Endothelial cell of umbilical vein (primary cell): Measurements from ENCODE around the gene CYBC1. TPM values are rescaled to one million over a fixed set of nuclear protein-coding genes. Genes with fewer than 3 reads are reported as not detected.

Experiments used
- BruUV-seq: library from RNA; stranded (reverse); fragments of 400-500 nt; replicated peaks from 2 replicates; lab custom pipeline; 2021; lab: Mats Ljungman, UMichigan
- CTCF ChIA-PET: fragments of 300-600, 350-600 bp; sonication (Branson Sonifier 250); formaldehyde crosslinking; loops from one replicate; lab custom pipeline; 2021; ENCODE audit warnings: antibody characterized with exemption, inconsistent platforms; lab: Charles Lee
- POLR2A ChIA-PET: fragments of 300-600, 350-600 bp; sonication (Branson Sonifier 250); formaldehyde crosslinking; loops from one replicate; lab custom pipeline; 2021; ENCODE audit warnings: antibody characterized with exemption, inconsistent platforms; lab: Charles Lee
- DNase-seq: peaks from one replicate; pipeline ENCODE4 v3.0.0-alpha.2; 2011; ENCODE audit warnings: low read depth, low spot score
- FAIRE-seq: peaks from 2 replicates; lab custom pipeline; 2011; peaks lifted over from hg19 to GRCh38; lab: Jason Lieb, UNC
- H2AFZ ChIP-seq: 2 replicates; pipeline ENCODE4 v1.6.0; 2012; ENCODE audit warnings: low read depth, low read length, control low read depth, inconsistent platforms
- H3K27ac ChIP-seq: 2 replicates; pipeline ENCODE4 v1.5.1; 2011; ENCODE audit warnings: low read depth, mild to moderate bottlenecking, control low read depth, low read length, moderate library complexity; ENCODE audit not compliant: insufficient read depth
- H3K27me3 ChIP-seq, 2 experiments: 2 replicates each; pipeline versions ENCODE4 v1.6.0 to v1.6.1; 2011; ENCODE audit warnings: low read length in 2 of 2, mixed read lengths in 1 of 2; ENCODE audit not compliant: control insufficient read depth in 2 of 2, insufficient read depth in 2 of 2
- H3K36me3 ChIP-seq, 2 experiments: 2 replicates in 1 of 2; 3 replicates in 1 of 2; pipeline ENCODE4 v1.5.1; 2011; ENCODE audit warnings: low read length in 2 of 2, mild to moderate bottlenecking in 1 of 2, moderate library complexity in 1 of 2; ENCODE audit not compliant: control insufficient read depth in 2 of 2, insufficient read depth in 2 of 2; ENCODE audit errors: extremely low read depth in 1 of 2
- H3K4me1 ChIP-seq: 3 replicates; pipeline ENCODE4 v1.5.1; 2011; ENCODE audit warnings: mild to moderate bottlenecking, low read length; ENCODE audit not compliant: control insufficient read depth, insufficient read depth; ENCODE audit errors: extremely low read depth
- H3K4me2 ChIP-seq: 2 replicates; pipeline ENCODE4 v1.6.1; 2011; ENCODE audit warnings: low read length, control low read depth, mixed read lengths; ENCODE audit not compliant: insufficient read depth
- H3K4me3 ChIP-seq, 3 experiments: fragments of 200-600 bp in 1 of 3; sonication (generic), shearing (Covaris generic) in 1 of 3; replicated peaks in 1 of 3; 2 replicates each; pipeline ENCODE4 v1.5.1; 2011 to 2016; ENCODE audit warnings: control low read depth in 3 of 3, low read length in 3 of 3, mild to moderate bottlenecking in 2 of 3, inconsistent platforms in 1 of 3, low read depth in 1 of 3, moderate library complexity in 1 of 3; ENCODE audit not compliant: insufficient read depth in 1 of 3
- H3K79me2 ChIP-seq: 2 replicates; pipeline ENCODE4 v1.6.0; 2012; ENCODE audit warnings: low read length, inconsistent platforms; ENCODE audit not compliant: control insufficient read depth, insufficient read depth
- H3K9ac ChIP-seq: replicated peaks from 2 replicates; pipeline ENCODE3; 2011; ENCODE audit warnings: low read length, control low read depth; ENCODE audit not compliant: insufficient read depth; ENCODE audit errors: extremely low read depth
- H3K9me1 ChIP-seq: replicated peaks from 3 replicates; pipeline ENCODE4 v1.6.0; 2011; ENCODE audit warnings: mild to moderate bottlenecking, low read length; ENCODE audit not compliant: control insufficient read depth, insufficient read depth; ENCODE audit errors: extremely low read depth
- H3K9me3 ChIP-seq: replicated peaks from 2 replicates; pipeline ENCODE4 v1.5.1; 2012; ENCODE audit warnings: low read length, inconsistent platforms; ENCODE audit not compliant: control insufficient read depth, insufficient read depth
- H4K20me1 ChIP-seq: replicated peaks from 2 replicates; pipeline ENCODE3; 2011; ENCODE audit warnings: mild to moderate bottlenecking, low read length; ENCODE audit not compliant: control insufficient read depth, insufficient read depth; ENCODE audit errors: extremely low read depth
- EZH2 ChIP-seq: IDR thresholded peaks from 2 replicates; pipeline ENCODE4 v1.6.1; 2012; ENCODE audit warnings: borderline replicate concordance, low read depth, mild to moderate bottlenecking, moderate library complexity, low read length, inconsistent platforms; ENCODE audit not compliant: severe bottlenecking
- GATA2 ChIP-seq: IDR thresholded peaks from 2 replicates; pipeline ENCODE4 v1.7.0; 2011; ENCODE audit warnings: low read depth, mild to moderate bottlenecking, moderate library complexity, mixed read lengths, low read length; ENCODE audit not compliant: insufficient read length, insufficient read depth
- JUN ChIP-seq: IDR thresholded peaks from 2 replicates; pipeline ENCODE4 v1.6.1; 2011; ENCODE audit warnings: borderline replicate concordance, low read depth; ENCODE audit not compliant: insufficient read length, insufficient read depth
- MYC ChIP-seq: IDR thresholded peaks from one replicate; pipeline ENCODE4 v1.6.1; 2011; ENCODE audit warnings: mild to moderate bottlenecking, low read depth, low read length
- POLR2A ChIP-seq: IDR thresholded peaks from 2 replicates; pipeline ENCODE4 v1.6.1; 2012; ENCODE audit warnings: low read depth, mild to moderate bottlenecking, control low read depth, low read length
- POLR2AphosphoS5 ChIP-seq: IDR thresholded peaks from 2 replicates; pipeline ENCODE4 v1.6.1; 2012; ENCODE audit warnings: low read depth, mild to moderate bottlenecking, control low read depth, low read length, moderate library complexity; ENCODE audit not compliant: insufficient read depth
- dilution Hi-C: fragments of 300-500 bp; cut with MboI; formaldehyde crosslinking; loops from one replicate; pipeline ENCODE4 v1.15.0; 2019; ENCODE audit warnings: low sequenced_read_pairs; ENCODE audit not compliant: extremely low pct_ligation_motif_present
- intact Hi-C: fragments of 100-400 bp; cut with micrococcal nuclease; formaldehyde crosslinking; loops from one replicate; pipeline ENCODE4 v1.10.0; 2022
- polyA plus RNA-seq, 4 experiments: library from polyadenylated mRNA; depleted of rRNA in 3 of 4; stranded (reverse) in 3 of 4; unstranded in 1 of 4; fragments of >200 nt; gene quantifications; 2 replicates each; pipeline versions ENCODE4 v1.2.1 to v1.2.3, GENCODE V29; 2011 to 2012; ENCODE audit warnings: missing spikeins in 1 of 4
- total RNA-seq: library from RNA; stranded (reverse); gene quantifications from 2 replicates; pipeline ENCODE4 v1.2.3, GENCODE V29; 2021
- TF ChIP-seq, protein P1 (sequence below): IDR thresholded peaks from 2 replicates; pipeline ENCODE4 v1.6.1; 2011; ENCODE audit not compliant: insufficient read depth, insufficient read length

The CYBC1 gene
- total and polyA plus RNA-seq, 2 donors (not counting 3 experiments of a cell fraction or from before 2014, with no cell fraction given): 71.8 to 81.5 TPM

DNA sequence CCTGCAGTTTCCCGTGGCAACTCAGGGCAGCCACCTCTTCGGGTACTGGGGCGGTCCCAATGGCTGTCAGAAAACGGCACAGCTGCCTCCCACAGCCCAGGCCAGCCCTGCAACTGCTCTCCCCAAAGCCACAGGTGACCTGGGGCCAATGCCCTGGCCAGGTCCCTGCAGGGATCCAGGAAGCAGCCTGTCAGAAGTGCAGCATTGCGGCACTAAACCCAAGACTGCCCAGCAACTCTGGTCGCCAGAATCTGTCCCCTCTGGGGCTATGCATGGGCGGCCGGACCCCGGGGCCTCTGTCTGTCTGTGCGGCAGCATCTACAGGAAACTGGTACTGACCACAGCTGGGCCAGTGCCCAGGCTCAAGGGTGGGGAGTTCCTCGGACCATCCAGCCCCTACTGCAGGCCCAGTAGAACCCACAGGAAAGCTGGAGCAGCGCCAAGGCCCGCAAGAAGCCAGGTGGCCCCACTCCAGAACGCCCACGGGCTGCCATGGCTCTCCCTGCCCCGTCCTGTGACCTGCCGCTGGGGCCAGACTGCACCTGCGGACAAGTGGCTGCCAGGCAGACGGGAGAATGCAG is 5.5 kb downstream of the CYBC1 start:
- peaks cover 0 to 13% of the 10 kb centered on the region in 2 experiments for H3K36me3 ChIP-seq
- CTCF ChIA-PET: no interaction called here
- no peaks in the 10 kb centered on the region for H3K9me1 ChIP-seq
- no peak for FAIRE-seq
- no TSS peak for BruUV-seq
- intact Hi-C loops (no loop called here), dilution Hi-C loops (no loop called here)
- peaks cover 3% of the 10 kb centered on the region for H3K79me2 ChIP-seq
- H4K20me1 ChIP-seq: no peaks in the 10 kb centered on the region
- no peak for DNase-seq
- H3K9ac ChIP-seq: no peak overlapping the region
- H3K27me3 ChIP-seq: no peaks in the 10 kb centered on the region
- no peak overlapping the region for H3K27ac ChIP-seq
- H3K4me1 ChIP-seq: no peaks in the 10 kb centered on the region
- H3K9me3 ChIP-seq: no peaks in the 10 kb centered on the region
- no peak overlapping the region for H3K4me3 ChIP-seq
- H2AFZ ChIP-seq: no peak overlapping the region
- TF ChIP-seq EZH2 (no peak), POLR2A (no peak)
- POLR2A ChIA-PET: no interaction called here
- H3K4me2 ChIP-seq: no peak overlapping the region

DNA sequence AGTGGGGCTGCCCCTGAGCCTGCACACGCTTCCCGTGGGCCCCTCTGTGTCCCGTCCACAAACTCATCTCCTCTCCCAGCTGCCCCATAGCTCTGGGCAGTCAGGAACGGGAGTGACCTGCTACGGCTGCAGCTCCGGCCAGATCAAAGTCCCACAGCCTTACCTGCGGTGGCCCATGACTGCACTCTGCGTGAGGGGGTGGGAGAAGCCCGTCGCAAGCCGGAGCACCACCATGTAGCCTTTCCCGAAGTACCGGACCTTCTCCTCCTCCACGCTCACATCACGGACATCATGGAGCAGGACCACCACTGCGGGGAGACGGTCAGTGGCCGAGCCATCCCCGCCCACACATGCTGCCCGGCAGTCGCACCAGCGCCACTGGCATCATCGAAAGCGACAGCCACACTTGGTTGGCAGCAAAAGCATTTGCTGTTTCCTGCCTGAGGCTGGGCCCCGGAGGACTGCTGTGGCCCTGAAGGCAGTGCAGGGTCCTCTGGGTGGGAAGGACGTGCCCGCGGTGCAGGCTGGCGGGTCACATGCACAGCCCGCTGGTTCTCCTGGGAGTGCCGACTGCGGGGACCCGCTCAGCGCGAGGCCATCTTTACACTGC is 6.2 kb downstream of the CYBC1 start:
- peaks cover 3% of the 10 kb centered on the region for H3K79me2 ChIP-seq
- DNase-seq (no peak), FAIRE-seq (no peak)
- H3K36me3 ChIP-seq: peaks cover 0 to 13% of the 10 kb centered on the region in 2 experiments
- H2AFZ ChIP-seq: no peak overlapping the region
- BruUV-seq: no TSS peak
- CTCF ChIA-PET: no interaction called here
- no peaks in the 10 kb centered on the region for H3K4me1 ChIP-seq
- no peak overlapping the region for H3K4me3 ChIP-seq
- H3K9me3 ChIP-seq: no peaks in the 10 kb centered on the region
- POLR2A ChIA-PET: no interaction called here
- no peak overlapping the region for H3K9ac ChIP-seq
- intact Hi-C loops: no loop called here
- no peaks in the 10 kb centered on the region for H3K9me1 ChIP-seq
- H4K20me1 ChIP-seq: no peaks in the 10 kb centered on the region
- dilution Hi-C loops: no loop called here
- no peak for TF ChIP-seq MYC
- no peak for TF ChIP-seq EZH2
- no peak for TF ChIP-seq POLR2AphosphoS5
- no peak for TF ChIP-seq GATA2
- TF ChIP-seq POLR2A: no peak
- TF ChIP-seq, protein P1, sequence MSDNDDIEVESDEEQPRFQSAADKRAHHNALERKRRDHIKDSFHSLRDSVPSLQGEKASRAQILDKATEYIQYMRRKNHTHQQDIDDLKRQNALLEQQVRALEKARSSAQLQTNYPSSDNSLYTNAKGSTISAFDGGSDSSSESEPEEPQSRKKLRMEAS: no peak
- no peak for TF ChIP-seq JUN
- no peak overlapping the region for H3K27ac ChIP-seq
- H3K4me2 ChIP-seq: no peak overlapping the region
- H3K27me3 ChIP-seq: no peaks in the 10 kb centered on the region
